DND-41 (cell line): ENCODE results near the gene EEF2K.

Experiments used
- ATAC-seq: fragments of 200-7000 bp; cut with Tn5 transposase; 3 replicates; pipeline ENCODE4 v1.9.1; 2021; ENCODE audit warnings: low read depth; ENCODE audit not compliant: insufficient read depth
- DNase-seq: peaks from one replicate; pipeline ENCODE4 v3.0.0-alpha.2; 2020
- H2AFZ ChIP-seq: 2 replicates; pipeline ENCODE4 v1.6.0; 2012; ENCODE audit warnings: low read depth, low read length
- H3K27ac ChIP-seq: 2 replicates; pipeline ENCODE4 v1.5.1; 2012; ENCODE audit warnings: low read length, inconsistent platforms
- H3K27me3 ChIP-seq: fragments of 200-600 bp; sonication (generic); 2 replicates; pipeline ENCODE4 v1.6.0; 2012; ENCODE audit warnings: low read length, mild to moderate bottlenecking, inconsistent platforms; ENCODE audit not compliant: insufficient read depth, poor library complexity
- H3K36me3 ChIP-seq: 2 replicates; pipeline ENCODE4 v1.5.1; 2012; ENCODE audit warnings: low read length, inconsistent platforms; ENCODE audit not compliant: insufficient read depth
- H3K4me1 ChIP-seq: 2 replicates; pipeline ENCODE4 v1.5.1; 2012; ENCODE audit warnings: mild to moderate bottlenecking, low read length; ENCODE audit not compliant: insufficient read depth
- H3K4me2 ChIP-seq: 2 replicates; pipeline ENCODE4 v1.6.0; 2012; ENCODE audit warnings: mild to moderate bottlenecking, moderate library complexity, low read length, inconsistent platforms; ENCODE audit not compliant: insufficient read depth
- H3K4me3 ChIP-seq, 2 experiments: fragments of 200-600 bp in 1 of 2; shearing (Covaris generic) in 1 of 2; 2 replicates each; pipeline ENCODE4 v1.5.1; 2012 to 2016; ENCODE audit warnings: inconsistent platforms in 2 of 2, low read length in 2 of 2, mild to moderate bottlenecking in 2 of 2, low read depth in 1 of 2, moderate library complexity in 1 of 2
- H3K79me2 ChIP-seq: 2 replicates; pipeline ENCODE4 v1.6.0; 2012; ENCODE audit warnings: low read length, inconsistent platforms; ENCODE audit not compliant: insufficient read depth
- H3K9ac ChIP-seq: 2 replicates; pipeline ENCODE4 v1.6.0; 2012; ENCODE audit warnings: low read depth, mild to moderate bottlenecking, inconsistent platforms, low read length, moderate library complexity
- H3K9me3 ChIP-seq: 2 replicates; pipeline ENCODE4 v1.5.1; 2012; ENCODE audit warnings: low read length, moderate library complexity, mild to moderate bottlenecking, inconsistent platforms; ENCODE audit not compliant: insufficient read depth, severe bottlenecking
- H4K20me1 ChIP-seq: 2 replicates; pipeline ENCODE4 v1.6.0; 2012; ENCODE audit warnings: low read length; ENCODE audit not compliant: insufficient read depth
- EZH2 ChIP-seq: IDR thresholded peaks from 3 replicates; pipeline ENCODE4 v1.6.1; 2012; ENCODE audit warnings: borderline replicate concordance, low read depth, mild to moderate bottlenecking, moderate library complexity, low read length, inconsistent platforms; ENCODE audit not compliant: severe bottlenecking
- TF ChIP-seq, protein P1 (sequence below): IDR thresholded peaks from 2 replicates; pipeline ENCODE4 v1.5.1; 2012; ENCODE audit warnings: borderline replicate concordance, low read length, moderate library complexity, mild to moderate bottlenecking; ENCODE audit not compliant: poor library complexity, severe bottlenecking; ENCODE audit errors: extremely low read depth

Gene EEF2K

DNA sequence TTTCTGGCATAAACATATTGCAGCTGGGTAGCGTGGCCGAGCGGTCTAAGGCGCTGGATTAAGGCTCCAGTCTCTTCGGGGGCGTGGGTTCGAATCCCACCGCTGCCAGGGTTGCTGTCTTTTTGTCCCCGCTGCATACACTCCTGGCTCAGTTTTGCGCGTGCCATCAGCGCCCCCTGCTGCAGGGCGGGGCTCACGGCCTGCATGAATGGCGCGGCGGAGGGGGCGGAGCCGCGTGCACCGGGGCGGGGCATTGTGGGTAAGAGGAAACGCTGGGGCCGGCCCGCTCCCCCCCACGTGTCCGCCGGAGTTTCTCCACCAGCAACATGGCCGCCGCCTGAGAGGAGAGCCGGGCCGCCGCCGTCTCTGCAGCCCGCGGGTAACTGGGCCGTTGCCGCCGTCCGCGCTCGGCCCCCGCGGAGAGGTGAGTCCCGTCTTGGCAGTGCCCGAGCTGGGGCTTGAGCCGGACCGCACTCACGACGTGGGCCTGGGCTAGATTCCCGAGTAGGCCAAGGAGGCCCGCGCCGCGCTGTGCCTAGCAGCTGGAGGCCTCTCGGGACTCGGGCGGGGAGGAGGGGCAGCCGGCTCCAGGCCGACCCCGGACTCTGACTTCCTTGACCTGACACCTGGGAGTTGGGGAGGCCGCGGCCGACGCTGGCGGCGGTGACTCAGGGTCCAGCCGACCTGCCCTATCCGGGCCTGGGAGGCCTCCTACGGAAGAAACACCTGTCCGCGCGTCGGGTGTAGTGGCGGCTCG, 91.2 kb downstream of the EEF2K start, which contains the start of gene POLR3E:
Gene POLR3E, plus strand, starts transcription at position 296 of the 757 bp plus-strand sequence. CDS start 5,560 bp downstream, outside the sequence.
- Histone ChIP-seq H2AFZ (peak within 1 kb of the TSS; percentile 80), H3K4me2 (peak within 1 kb of the TSS; percentile 80), H3K36me3 (peaks cover 19% of the 10 kb centered on the region; the same call in 1 of the 2 replicates), H3K27me3 (no peaks in the 10 kb centered on the region), H3K4me3 (peak within 1 kb of the TSS; percentile 73 to 80), H3K9ac (peak within 1 kb of the TSS; percentile 74), H3K9me3 (no peaks in the 10 kb centered on the region), H3K4me1 (peaks cover 29% of the 10 kb centered on the region), H3K79me2 (peaks cover 51% of the 10 kb centered on the region), H4K20me1 (peaks cover 40% of the 10 kb centered on the region), H3K27ac (peak within 1 kb of the TSS; percentile 74)
- ATAC-seq = peak; percentile 84
- DNase-seq = peak; percentile 99
- TF ChIP-seq EZH2 = no peak
- TF ChIP-seq, protein P1, sequence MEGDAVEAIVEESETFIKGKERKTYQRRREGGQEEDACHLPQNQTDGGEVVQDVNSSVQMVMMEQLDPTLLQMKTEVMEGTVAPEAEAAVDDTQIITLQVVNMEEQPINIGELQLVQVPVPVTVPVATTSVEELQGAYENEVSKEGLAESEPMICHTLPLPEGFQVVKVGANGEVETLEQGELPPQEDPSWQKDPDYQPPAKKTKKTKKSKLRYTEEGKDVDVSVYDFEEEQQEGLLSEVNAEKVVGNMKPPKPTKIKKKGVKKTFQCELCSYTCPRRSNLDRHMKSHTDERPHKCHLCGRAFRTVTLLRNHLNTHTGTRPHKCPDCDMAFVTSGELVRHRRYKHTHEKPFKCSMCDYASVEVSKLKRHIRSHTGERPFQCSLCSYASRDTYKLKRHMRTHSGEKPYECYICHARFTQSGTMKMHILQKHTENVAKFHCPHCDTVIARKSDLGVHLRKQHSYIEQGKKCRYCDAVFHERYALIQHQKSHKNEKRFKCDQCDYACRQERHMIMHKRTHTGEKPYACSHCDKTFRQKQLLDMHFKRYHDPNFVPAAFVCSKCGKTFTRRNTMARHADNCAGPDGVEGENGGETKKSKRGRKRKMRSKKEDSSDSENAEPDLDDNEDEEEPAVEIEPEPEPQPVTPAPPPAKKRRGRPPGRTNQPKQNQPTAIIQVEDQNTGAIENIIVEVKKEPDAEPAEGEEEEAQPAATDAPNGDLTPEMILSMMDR = peak; percentile 97

DNA sequence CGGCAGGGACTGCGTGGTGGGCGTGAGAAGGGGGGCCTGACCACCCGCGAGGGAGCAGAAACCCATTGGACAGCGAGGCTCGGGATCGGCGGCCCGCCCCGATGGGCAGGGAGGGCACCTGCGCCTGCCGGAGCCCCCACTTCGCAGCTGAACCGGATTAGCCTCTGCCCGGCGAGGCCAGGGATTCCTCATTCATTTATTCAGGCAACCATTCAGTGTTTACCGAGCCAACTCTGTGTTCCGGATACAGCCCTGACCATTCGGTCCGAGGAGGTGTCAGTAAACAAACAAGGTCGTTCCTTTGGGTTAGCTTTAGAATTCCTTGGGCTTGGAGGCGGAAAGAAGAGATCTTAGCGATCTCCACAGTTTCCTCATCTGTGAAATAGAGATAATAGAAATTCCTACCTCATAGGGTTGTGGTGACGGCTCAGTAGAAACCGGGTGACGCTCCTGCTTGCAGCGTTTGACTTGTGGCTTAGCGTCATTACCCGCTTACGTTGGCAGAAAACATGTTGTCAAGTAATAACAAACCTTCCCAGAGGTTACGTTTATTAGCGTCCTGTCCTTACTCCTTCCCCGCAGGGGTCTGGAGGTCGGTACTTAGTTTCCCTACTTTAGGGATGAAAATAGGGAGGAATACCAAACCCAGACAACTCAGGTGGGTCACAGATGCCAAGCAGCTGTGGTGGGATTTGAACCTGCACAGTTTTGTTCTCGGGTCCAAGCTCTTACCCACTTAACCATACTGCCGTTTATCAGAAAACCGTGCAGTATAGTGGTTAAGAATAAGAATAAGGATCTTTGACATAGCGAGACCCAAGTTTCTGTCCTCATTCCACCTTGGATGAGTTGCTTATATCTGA, 92.0 kb downstream of the EEF2K start:
- Histone ChIP-seq H3K9ac (peak overlapping the region; percentile 74), H3K27ac (peak overlapping the region; percentile 74), H2AFZ (peak overlapping the region; percentile 80), H3K4me3 (peak overlapping the region; percentile 69 to 80), H3K9me3 (no peaks in the 10 kb centered on the region), H3K4me1 (peaks cover 29% of the 10 kb centered on the region), H3K36me3 (peaks cover 27% of the 10 kb centered on the region; the same call in 1 of the 2 replicates), H4K20me1 (peaks cover 48% of the 10 kb centered on the region), H3K4me2 (peak overlapping the region; percentile 80), H3K27me3 (no peaks in the 10 kb centered on the region), H3K79me2 (peaks cover 59% of the 10 kb centered on the region)
- peak; percentile 83 for DNase-seq
- TF ChIP-seq, protein P1 = no peak
- no peak for TF ChIP-seq EZH2
- ATAC-seq = peak; percentile 55

GRCh38 chr16:22299036-22299435, 93.0 kb downstream of the EEF2K start:
- Histone ChIP-seq H3K4me3 (peak overlapping the region in 1 of 2 experiments; percentile 80; a peak in 1 of 4 replicates), H3K9ac (peak overlapping the region; percentile 74), H3K36me3 (peaks cover 34% of the 10 kb centered on the region; the same call in 1 of the 2 replicates), H3K27me3 (no peaks in the 10 kb centered on the region), H3K4me1 (peaks cover 29% of the 10 kb centered on the region), H2AFZ (no peak overlapping the region), H3K4me2 (peak overlapping the region; percentile 80), H3K27ac (no peak overlapping the region), H3K9me3 (no peaks in the 10 kb centered on the region), H3K79me2 (peaks cover 66% of the 10 kb centered on the region), H4K20me1 (peaks cover 54% of the 10 kb centered on the region)
- no peak for ATAC-seq
- TF ChIP-seq, protein P1 = no peak
- no peak for TF ChIP-seq EZH2
- no peak for DNase-seq
